Calu3 (cell line): ENCODE results near the gene NDUFB5. TPM values are rescaled to one million over a fixed set of nuclear protein-coding genes. Genes with fewer than 3 reads are reported as not detected.

Experiments
- BruUV-seq: library from RNA; stranded (reverse); fragments of 400-500 nt; replicated peaks from 2 replicates; lab custom pipeline; 2021; lab: Mats Ljungman, UMichigan
- CTCF ChIA-PET: fragments of 300-600 bp; sonication (Branson Sonifier 250); formaldehyde crosslinking; loops from one replicate; lab custom pipeline; 2022; ENCODE audit warnings: antibody characterized with exemption; lab: Charles Lee
- DNase-seq: peaks from one replicate; pipeline ENCODE4 v3.0.0; 2022
- H3K27ac Mint-ChIP-seq: one replicate; pipeline ENCODE4 v1.8.0; 2022; ENCODE audit warnings: mixed read lengths; ENCODE audit not compliant: unreplicated experiment
- H3K27me3 Mint-ChIP-seq: one replicate; pipeline ENCODE4 v1.8.0; 2022; ENCODE audit warnings: mixed read lengths; ENCODE audit not compliant: unreplicated experiment
- H3K36me3 Mint-ChIP-seq: one replicate; pipeline ENCODE4 v1.8.0; 2022; ENCODE audit warnings: mild to moderate bottlenecking, moderate library complexity, mixed read lengths; ENCODE audit not compliant: insufficient read depth, unreplicated experiment
- H3K4me1 Mint-ChIP-seq: one replicate; pipeline ENCODE4 v1.8.0; 2022; ENCODE audit warnings: mild to moderate bottlenecking, low read depth, mixed read lengths; ENCODE audit not compliant: unreplicated experiment
- H3K4me3 Mint-ChIP-seq: one replicate; pipeline ENCODE4 v1.8.0; 2022; ENCODE audit warnings: mild to moderate bottlenecking, low read depth, moderate library complexity, mixed read lengths; ENCODE audit not compliant: unreplicated experiment
- H3K9me3 Mint-ChIP-seq: one replicate; pipeline ENCODE4 v1.8.0; 2022; ENCODE audit warnings: low read depth, mixed read lengths; ENCODE audit not compliant: unreplicated experiment
- CTCF ChIP-seq: fragments of 200-600 bp; IDR thresholded peaks from one replicate; pipeline ENCODE4 v1.8.0; 2022; ENCODE audit warnings: antibody characterized with exemption; ENCODE audit not compliant: unreplicated experiment
- intact Hi-C: fragments of 100-400 bp; cut with micrococcal nuclease; formaldehyde crosslinking; loops from one replicate; pipeline ENCODE4 v1.10.0; 2022; ENCODE audit not compliant: unreplicated experiment
- total RNA-seq: library from RNA; stranded (reverse); gene quantifications from 2 replicates; pipeline ENCODE4 v1.2.3, GENCODE V29; 2022

NDUFB5 gene
- total RNA-seq, 1 experiment from 2014 or later = 146 TPM

DNA sequence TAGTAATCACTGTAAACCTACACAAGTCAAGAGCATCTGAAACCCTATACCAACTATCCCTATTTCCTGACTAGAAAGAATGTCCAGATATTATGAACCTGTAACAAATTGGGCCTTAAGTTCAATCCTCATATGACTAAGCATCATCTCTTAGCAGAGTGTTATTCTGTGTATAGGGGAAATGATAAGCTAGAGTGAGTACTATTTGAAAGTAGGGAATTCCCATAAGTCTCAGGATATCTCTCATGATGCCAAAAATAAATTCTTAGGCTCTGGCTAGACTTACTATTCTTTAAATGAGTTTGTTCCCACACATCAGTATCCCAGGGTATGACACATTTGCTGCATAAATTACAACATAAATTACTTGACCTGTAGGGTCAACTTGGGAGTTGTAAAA is 15.5 kb upstream of the NDUFB5 start:
- BruUV-seq = no TSS peak
- Mint-ChIP-seq H3K27ac (no peak overlapping the region), H3K36me3 (peaks cover 59% of the 10 kb centered on the region), H3K4me3 (no peak overlapping the region), H3K4me1 (no peaks in the 10 kb centered on the region), H3K27me3 (no peaks in the 10 kb centered on the region), H3K9me3 (no peaks in the 10 kb centered on the region)
- TF ChIP-seq CTCF = no peak
- DNase-seq = no peak
- intact Hi-C loops = no loop called here
- CTCF ChIA-PET = interaction anchor here (0.6 kb wide), 2 partner anchors 60 to 126 kb away, joined by 3 to 4 read pairs; no protein-coding TSS in a partner anchor

- CTCF ChIA-PET = interaction anchor here (0.7 kb wide), 1 partner anchor 1216 kb away, joined by 4 read pairs; no protein-coding TSS in a partner anchor
- no peaks in the 10 kb centered on the region for H3K27me3 Mint-ChIP-seq
- DNase-seq = no peak
- H3K4me1 Mint-ChIP-seq = no peaks in the 10 kb centered on the region
- BruUV-seq = TSS peak; percentile 10
- H3K36me3 Mint-ChIP-seq = peaks cover 56% of the 10 kb centered on the region
- no peak overlapping the region for H3K4me3 Mint-ChIP-seq
- H3K9me3 Mint-ChIP-seq = no peaks in the 10 kb centered on the region
- H3K27ac Mint-ChIP-seq = no peak overlapping the region
- TF ChIP-seq CTCF = no peak
- intact Hi-C loops = no loop called here
These were observed 13.9 kb upstream of the NDUFB5 start for GRCh38 chr3:179590669-179591068.

DNA sequence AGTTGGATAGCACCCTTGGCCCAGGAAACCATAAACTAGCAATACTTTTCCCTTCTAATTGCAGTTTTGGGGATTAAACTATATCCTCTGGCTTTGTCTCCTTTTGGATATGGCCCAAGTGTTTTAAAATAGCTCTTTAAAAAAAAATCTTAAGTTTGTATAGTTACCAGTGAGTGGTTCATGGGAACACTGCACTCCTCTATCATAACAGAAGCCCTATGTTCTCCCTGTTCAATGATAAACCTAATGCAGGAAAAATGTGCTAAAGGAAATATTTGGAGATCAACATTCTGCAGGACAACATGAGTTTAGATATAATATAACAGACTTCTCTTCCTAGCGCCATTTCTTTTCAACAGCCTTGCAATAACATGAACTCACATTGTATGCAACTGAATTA is 13.3 kb upstream of the NDUFB5 start:
- Mint-ChIP-seq H3K4me1 (no peaks in the 10 kb centered on the region), H3K27me3 (no peaks in the 10 kb centered on the region), H3K9me3 (no peaks in the 10 kb centered on the region), H3K27ac (peak overlapping the region; percentile 21), H3K4me3 (no peak overlapping the region), H3K36me3 (peaks cover 60% of the 10 kb centered on the region)
- CTCF ChIA-PET = no interaction called here
- TF ChIP-seq CTCF = no peak
- no peak for DNase-seq
- no TSS peak for BruUV-seq
- intact Hi-C loops = no loop called here

DNA sequence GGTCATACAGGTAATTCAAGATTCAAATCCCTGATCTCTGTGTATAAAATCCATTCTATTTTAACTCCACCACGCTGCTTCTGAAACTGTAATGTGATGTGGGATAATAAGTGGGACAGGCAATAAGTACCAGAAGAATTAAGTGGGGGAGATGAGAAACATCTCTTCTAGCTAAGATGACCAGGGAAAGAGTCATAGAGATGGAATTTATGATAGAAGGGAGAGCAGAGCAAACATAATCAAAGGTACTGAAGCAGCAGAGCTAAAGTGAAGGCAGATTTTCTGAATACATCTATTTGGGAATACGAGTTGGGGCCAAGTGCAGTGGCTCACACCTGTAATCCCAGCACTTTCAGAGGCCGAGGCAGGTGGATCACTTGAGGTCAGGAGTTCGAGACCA is 5.1 kb upstream of the NDUFB5 start:
- Mint-ChIP-seq H3K36me3 (peaks cover 59% of the 10 kb centered on the region), H3K4me1 (no peaks in the 10 kb centered on the region), H3K27ac (no peak overlapping the region), H3K9me3 (no peaks in the 10 kb centered on the region), H3K27me3 (no peaks in the 10 kb centered on the region), H3K4me3 (no peak overlapping the region)
- BruUV-seq = no TSS peak
- no peak for TF ChIP-seq CTCF
- DNase-seq = no peak
- intact Hi-C loops = no loop called here
- CTCF ChIA-PET = interaction anchor here (0.7 kb wide), 1 partner anchor 1517 kb away, joined by 3 read pairs; no protein-coding TSS in a partner anchor
